SK-N-SH (cell line): ENCODE results near the gene OR2AG2. TPM values are rescaled to one million over a fixed set of nuclear protein-coding genes. Genes with fewer than 3 reads are reported as not detected.

ENCODE experiments used
- CTCF ChIA-PET: fragments of 300-600, 350-600 bp; formaldehyde crosslinking; extraction: SDS; loops from one replicate; lab custom pipeline; 2021; lab: Yijun Ruan, JAX
- POLR2A ChIA-PET: fragments of 350-600 bp; sonication (Branson Sonifier 250); formaldehyde crosslinking; extraction: SDS; loops from one replicate; lab custom pipeline; 2020; ENCODE audit warnings: antibody characterized with exemption, inconsistent platforms; lab: Yijun Ruan, JAX
- DNase-seq: peaks from one replicate; pipeline ENCODE4 v3.0.0; 2012
- H2AFZ ChIP-seq: fragments of 200-600 bp; sonication (generic); 2 replicates; pipeline ENCODE4 v1.8.1; 2016; ENCODE audit warnings: antibody characterized with exemption, mild to moderate bottlenecking, low read depth
- H3F3A ChIP-seq: fragments of 200-600 bp; sonication (generic); replicated peaks from 2 replicates; pipeline ENCODE3; 2016; ENCODE audit warnings: antibody characterized with exemption, mild to moderate bottlenecking; ENCODE audit not compliant: insufficient read depth
- H3K27ac ChIP-seq, 2 experiments: fragments of 200-500 bp in 1 of 2; fragments of 200-600 bp in 1 of 2; sonication (Bioruptor generic) in 1 of 2; sonication (generic), shearing (Covaris generic) in 1 of 2; 2 replicates each; pipeline versions ENCODE4 v1.5.1 to v1.6.1; 2014 to 2016; ENCODE audit warnings: low read depth in 2 of 2, inconsistent platforms in 1 of 2, low read length in 1 of 2, mild to moderate bottlenecking in 1 of 2, mixed read lengths in 1 of 2
- H3K27me3 ChIP-seq: fragments of 200-600 bp; sonication (generic), shearing (Covaris generic); 2 replicates; pipeline ENCODE4 v1.6.1; 2016; ENCODE audit warnings: mixed run types; ENCODE audit not compliant: insufficient read depth
- H3K36me3 ChIP-seq, 2 experiments: fragments of 200-500 bp in 1 of 2; fragments of 200-600 bp in 1 of 2; sonication (Bioruptor generic) in 1 of 2; sonication (generic) in 1 of 2; replicated peaks in 1 of 2; 2 replicates each; pipeline versions ENCODE3 to v1.5.1; 2014 to 2016; ENCODE audit warnings: low read length in 1 of 2, mild to moderate bottlenecking in 1 of 2; ENCODE audit not compliant: insufficient read depth in 2 of 2, control insufficient read depth in 1 of 2
- H3K4me1 ChIP-seq, 2 experiments: fragments of 200-500 bp in 1 of 2; fragments of 200-600 bp in 1 of 2; sonication (Bioruptor generic) in 1 of 2; sonication (generic), shearing (Covaris generic) in 1 of 2; 2 replicates each; pipeline versions ENCODE4 v1.5.1 to v1.6.1; 2014 to 2016; ENCODE audit warnings: low read depth in 1 of 2, low read length in 1 of 2, mixed run types in 1 of 2; ENCODE audit not compliant: insufficient read depth in 2 of 2, control insufficient read depth in 1 of 2
- H3K4me2 ChIP-seq: fragments of 200-600 bp; sonication (generic), shearing (Covaris generic); 2 replicates; pipeline ENCODE4 v1.6.1; 2017; ENCODE audit warnings: mixed run types
- H3K4me3 ChIP-seq, 2 experiments: fragments of 200-500 bp in 1 of 2; fragments of 200-600 bp in 1 of 2; sonication (Bioruptor generic) in 1 of 2; sonication (generic), shearing (Covaris generic) in 1 of 2; 2 replicates each; pipeline versions ENCODE4 v1.5.1 to v1.8.1; 2014 to 2016; ENCODE audit warnings: low read depth in 2 of 2, inconsistent platforms in 1 of 2, low read length in 1 of 2, mild to moderate bottlenecking in 1 of 2, mixed read lengths in 1 of 2, moderate library complexity in 1 of 2
- H3K79me2 ChIP-seq: fragments of 200-600 bp; sonication (generic); 2 replicates; pipeline ENCODE4 v1.8.1; 2017; ENCODE audit warnings: mild to moderate bottlenecking; ENCODE audit not compliant: insufficient read depth
- H3K9ac ChIP-seq: fragments of 200-600 bp; sonication (generic); 2 replicates; pipeline ENCODE4 v1.6.1; 2017; ENCODE audit warnings: mixed run types
- H3K9me2 ChIP-seq: fragments of 200-600 bp; sonication (generic); 2 replicates; pipeline ENCODE4 v1.6.1; 2017; ENCODE audit warnings: mixed run types
- H3K9me3 ChIP-seq: fragments of 200-600 bp; sonication (generic); 2 replicates; pipeline ENCODE4 v1.6.1; 2017; ENCODE audit warnings: mixed run types, mild to moderate bottlenecking, moderate library complexity
- H4K20me1 ChIP-seq: fragments of 200-600 bp; sonication (generic); 2 replicates; pipeline ENCODE4 v1.6.1; 2017; ENCODE audit warnings: mild to moderate bottlenecking, mixed run types; ENCODE audit not compliant: insufficient read depth
- ELF1 ChIP-seq: IDR thresholded peaks from 2 replicates; pipeline ENCODE4 v1.4.0; 2012
- EZH2phosphoT487 ChIP-seq: fragments of 200-600 bp; sonication (generic); IDR thresholded peaks from 2 replicates; pipeline ENCODE4 v1.6.1; 2017; ENCODE audit warnings: low read depth, mixed run types, mild to moderate bottlenecking, antibody characterized with exemption, moderate library complexity, borderline replicate concordance
- FOXJ3 ChIP-seq: sonication (generic); formaldehyde crosslinking; IDR thresholded peaks from 2 replicates; pipeline ENCODE4 v1.5.1; 2020; ENCODE audit warnings: mild to moderate bottlenecking, missing genetic modification reagents
- FOXM1 ChIP-seq: IDR thresholded peaks from 2 replicates; pipeline ENCODE4 v1.4.0; 2012; ENCODE audit warnings: low read depth, mild to moderate bottlenecking
- GABPA ChIP-seq: IDR thresholded peaks from 2 replicates; pipeline ENCODE4 v1.4.0; 2012; ENCODE audit warnings: low read depth, mild to moderate bottlenecking
- GATA2 ChIP-seq: sonication (generic); formaldehyde crosslinking; IDR thresholded peaks from 2 replicates; pipeline ENCODE4 v1.5.0; 2020; ENCODE audit warnings: mild to moderate bottlenecking, missing genetic modification reagents
- MEF2A ChIP-seq: IDR thresholded peaks from 2 replicates; pipeline ENCODE4 v1.4.0; 2012; ENCODE audit warnings: low read depth, borderline replicate concordance
- MXI1 ChIP-seq: IDR thresholded peaks from 2 replicates; pipeline ENCODE4 v1.6.1; 2012; ENCODE audit warnings: mild to moderate bottlenecking, low read depth, low read length, improper control_type of control experiment
- NRF1 ChIP-seq: IDR thresholded peaks from 2 replicates; pipeline ENCODE4 v1.6.1; 2012; ENCODE audit warnings: low read depth, mild to moderate bottlenecking, low read length
- POLR2AphosphoS5 ChIP-seq: IDR thresholded peaks from 2 replicates; pipeline ENCODE4 v1.6.1; 2012; ENCODE audit warnings: low read depth, low read length
- RFX5 ChIP-seq: IDR thresholded peaks from 2 replicates; pipeline ENCODE4 v1.6.1; 2012; ENCODE audit warnings: mild to moderate bottlenecking, improper control_type of control experiment, low read length
- TEAD4 ChIP-seq: IDR thresholded peaks from 2 replicates; pipeline ENCODE4 v1.4.0; 2012; ENCODE audit warnings: mild to moderate bottlenecking, borderline replicate concordance; ENCODE audit not compliant: insufficient read depth
- YY1 ChIP-seq: IDR thresholded peaks from 2 replicates; pipeline ENCODE4 v1.4.0; 2012; ENCODE audit warnings: low read depth, mild to moderate bottlenecking
- WGBS: methylation state at CpG from one replicate; pipeline ENCODE4 v1.1.6; 2017; ENCODE audit warnings: low lambda C conversion rate; 5-methylcytosine and 5-hydroxymethylcytosine counted together
- polyA plus RNA-seq, 3 experiments: library from polyadenylated mRNA; depleted of rRNA; stranded (reverse); fragments of >200 nt; gene quantifications; 2 replicates each; pipeline ENCODE4 v1.2.3, GENCODE V29; 2012
- TF ChIP-seq, protein P1 (sequence below): fragments of 200-600 bp; sonication (generic); IDR thresholded peaks from 2 replicates; pipeline ENCODE4 v1.6.1; 2017; ENCODE audit warnings: antibody characterized with exemption, mild to moderate bottlenecking, moderate library complexity
- TF ChIP-seq, protein P2 (sequence below): fragments of 150-350 bp; IDR thresholded peaks from 2 replicates; pipeline ENCODE4 v1.6.1; 2016; ENCODE audit warnings: mild to moderate bottlenecking, low read depth, low read length
- TF ChIP-seq, protein P3 (sequence below): IDR thresholded peaks from 2 replicates; pipeline ENCODE4; 2012
- TF ChIP-seq, protein P4 (sequence below): fragments of 150-350 bp; IDR thresholded peaks from 2 replicates; pipeline ENCODE4 v1.6.1; 2017; ENCODE audit warnings: antibody characterized with exemption, low read length, low read depth, borderline replicate concordance
- TF ChIP-seq, protein P5 (sequence below): IDR thresholded peaks from 2 replicates; pipeline ENCODE4 v1.4.0; 2012; ENCODE audit warnings: low read depth

Gene OR2AG2
- polyA plus RNA-seq, 1 of the 3 experiments (the other 2 are of a cell fraction), result not detected

DNA sequence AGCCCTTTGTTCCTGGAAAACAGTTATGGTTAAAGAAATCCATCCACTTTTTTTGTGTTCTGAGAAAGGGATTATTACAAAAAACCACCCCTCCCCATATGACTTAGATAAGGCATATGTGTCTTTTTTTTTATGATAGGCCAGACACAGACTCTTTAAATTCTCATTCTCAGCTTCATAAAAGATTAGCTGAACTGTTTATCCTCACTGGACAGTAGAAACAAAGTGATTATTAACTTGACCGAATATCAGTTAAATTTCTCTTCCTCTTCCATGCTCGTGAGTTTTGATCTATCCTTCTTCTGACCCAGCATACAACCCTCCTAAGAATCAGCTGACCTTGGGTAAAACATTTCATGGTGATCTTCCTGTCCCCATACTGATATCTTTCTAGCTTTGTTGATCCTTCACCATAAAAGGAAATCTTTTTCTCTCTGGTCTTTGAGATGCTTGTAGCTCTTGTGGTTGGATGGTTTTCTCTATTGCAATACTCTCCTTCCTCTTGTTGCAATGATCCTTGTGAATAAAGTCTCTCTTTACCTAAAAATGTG lies 26.2 kb downstream of the OR2AG2 start:
- H3K9ac ChIP-seq, result no peak overlapping the region
- H3K4me1 ChIP-seq, result no peaks in the 10 kb centered on the region
- H3K4me3 ChIP-seq, result no peak overlapping the region
- DNase-seq, result no peak
- ChIA-PET POLR2A (no interaction called here), CTCF (interaction anchor here (0.7 to 6.3 kb wide), 3 partner anchors 11 to 366 kb away, joined by 3 to 63 read pairs (median 4); no protein-coding TSS in a partner anchor)
- H3F3A ChIP-seq, result no peaks in the 10 kb centered on the region
- no peak overlapping the region for H2AFZ ChIP-seq
- H3K9me2 ChIP-seq, result no peaks in the 10 kb centered on the region
- H4K20me1 ChIP-seq, result no peaks in the 10 kb centered on the region
- TF ChIP-seq, protein P1, sequence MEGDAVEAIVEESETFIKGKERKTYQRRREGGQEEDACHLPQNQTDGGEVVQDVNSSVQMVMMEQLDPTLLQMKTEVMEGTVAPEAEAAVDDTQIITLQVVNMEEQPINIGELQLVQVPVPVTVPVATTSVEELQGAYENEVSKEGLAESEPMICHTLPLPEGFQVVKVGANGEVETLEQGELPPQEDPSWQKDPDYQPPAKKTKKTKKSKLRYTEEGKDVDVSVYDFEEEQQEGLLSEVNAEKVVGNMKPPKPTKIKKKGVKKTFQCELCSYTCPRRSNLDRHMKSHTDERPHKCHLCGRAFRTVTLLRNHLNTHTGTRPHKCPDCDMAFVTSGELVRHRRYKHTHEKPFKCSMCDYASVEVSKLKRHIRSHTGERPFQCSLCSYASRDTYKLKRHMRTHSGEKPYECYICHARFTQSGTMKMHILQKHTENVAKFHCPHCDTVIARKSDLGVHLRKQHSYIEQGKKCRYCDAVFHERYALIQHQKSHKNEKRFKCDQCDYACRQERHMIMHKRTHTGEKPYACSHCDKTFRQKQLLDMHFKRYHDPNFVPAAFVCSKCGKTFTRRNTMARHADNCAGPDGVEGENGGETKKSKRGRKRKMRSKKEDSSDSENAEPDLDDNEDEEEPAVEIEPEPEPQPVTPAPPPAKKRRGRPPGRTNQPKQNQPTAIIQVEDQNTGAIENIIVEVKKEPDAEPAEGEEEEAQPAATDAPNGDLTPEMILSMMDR, result no peak
- TF ChIP-seq GATA2 (no peak), MXI1 (no peak), NRF1 (no peak), POLR2AphosphoS5 (no peak), EZH2phosphoT487 (no peak), MEF2A (no peak), GABPA (no peak), ELF1 (no peak), TEAD4 (no peak), FOXM1 (no peak), RFX5 (no peak), FOXJ3 (CRISPR knock-in tag) (no peak), YY1 (no peak)
- TF ChIP-seq, protein P2, sequence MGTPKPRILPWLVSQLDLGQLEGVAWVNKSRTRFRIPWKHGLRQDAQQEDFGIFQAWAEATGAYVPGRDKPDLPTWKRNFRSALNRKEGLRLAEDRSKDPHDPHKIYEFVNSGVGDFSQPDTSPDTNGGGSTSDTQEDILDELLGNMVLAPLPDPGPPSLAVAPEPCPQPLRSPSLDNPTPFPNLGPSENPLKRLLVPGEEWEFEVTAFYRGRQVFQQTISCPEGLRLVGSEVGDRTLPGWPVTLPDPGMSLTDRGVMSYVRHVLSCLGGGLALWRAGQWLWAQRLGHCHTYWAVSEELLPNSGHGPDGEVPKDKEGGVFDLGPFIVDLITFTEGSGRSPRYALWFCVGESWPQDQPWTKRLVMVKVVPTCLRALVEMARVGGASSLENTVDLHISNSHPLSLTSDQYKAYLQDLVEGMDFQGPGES, result no peak
- TF ChIP-seq, protein P3, sequence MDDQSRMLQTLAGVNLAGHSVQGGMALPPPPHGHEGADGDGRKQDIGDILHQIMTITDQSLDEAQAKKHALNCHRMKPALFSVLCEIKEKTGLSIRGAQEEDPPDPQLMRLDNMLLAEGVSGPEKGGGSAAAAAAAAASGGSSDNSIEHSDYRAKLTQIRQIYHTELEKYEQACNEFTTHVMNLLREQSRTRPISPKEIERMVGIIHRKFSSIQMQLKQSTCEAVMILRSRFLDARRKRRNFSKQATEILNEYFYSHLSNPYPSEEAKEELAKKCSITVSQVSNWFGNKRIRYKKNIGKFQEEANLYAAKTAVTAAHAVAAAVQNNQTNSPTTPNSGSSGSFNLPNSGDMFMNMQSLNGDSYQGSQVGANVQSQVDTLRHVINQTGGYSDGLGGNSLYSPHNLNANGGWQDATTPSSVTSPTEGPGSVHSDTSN, result no peak
- TF ChIP-seq, protein P4, sequence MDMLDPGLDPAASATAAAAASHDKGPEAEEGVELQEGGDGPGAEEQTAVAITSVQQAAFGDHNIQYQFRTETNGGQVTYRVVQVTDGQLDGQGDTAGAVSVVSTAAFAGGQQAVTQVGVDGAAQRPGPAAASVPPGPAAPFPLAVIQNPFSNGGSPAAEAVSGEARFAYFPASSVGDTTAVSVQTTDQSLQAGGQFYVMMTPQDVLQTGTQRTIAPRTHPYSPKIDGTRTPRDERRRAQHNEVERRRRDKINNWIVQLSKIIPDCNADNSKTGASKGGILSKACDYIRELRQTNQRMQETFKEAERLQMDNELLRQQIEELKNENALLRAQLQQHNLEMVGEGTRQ, result no peak
- TF ChIP-seq, protein P5, sequence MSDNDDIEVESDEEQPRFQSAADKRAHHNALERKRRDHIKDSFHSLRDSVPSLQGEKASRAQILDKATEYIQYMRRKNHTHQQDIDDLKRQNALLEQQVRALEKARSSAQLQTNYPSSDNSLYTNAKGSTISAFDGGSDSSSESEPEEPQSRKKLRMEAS, result no peak
- TF ChIP-seq, all 33 proteins: peak for 0
- Histone ChIP-seq H3K4me2 (no peak overlapping the region), H3K36me3 (no peaks in the 10 kb centered on the region), H3K27me3 (peaks cover 24% of the 10 kb centered on the region), H3K27ac (no peak overlapping the region), H3K9me3 (no peaks in the 10 kb centered on the region), H3K79me2 (no peaks in the 10 kb centered on the region)
- 0% methylated on average over 2 of the region's 2 CpGs for WGBS
